PC-3 (cell line): ENCODE measurements around the gene OR52W1. TPM values are rescaled to one million over a fixed set of nuclear protein-coding genes. Genes with fewer than 3 reads are reported as not detected.

ENCODE experiments used
- ATAC-seq: fragments of 200-7000 bp; cut with Tn5 transposase; 2 replicates; pipeline ENCODE4 v1.9.1; 2020; ENCODE audit warnings: mild to moderate bottlenecking, moderate library complexity
- Bru-seq: library from RNA; stranded (reverse); fragments of 400-500 nt; gene quantifications from one replicate; lab custom pipeline; 2021; lab: Mats Ljungman, UMichigan
- BruChase-seq, 2 experiments: library from RNA; stranded (reverse); fragments of 400-500 nt; gene quantifications; one replicate each; lab custom pipeline; 2021; lab: Mats Ljungman, UMichigan
- BruUV-seq: library from RNA; stranded (reverse); fragments of 400-500 nt; replicated peaks from 2 replicates; lab custom pipeline; 2021; lab: Mats Ljungman, UMichigan
- CTCF ChIA-PET: fragments of 300-600 bp; sonication (Branson Sonifier 250); formaldehyde crosslinking; loops from one replicate; lab custom pipeline; 2022; ENCODE audit warnings: antibody characterized with exemption; lab: Charles Lee
- POLR2A ChIA-PET: fragments of 300-600 bp; sonication (Branson Sonifier 250); formaldehyde crosslinking; loops from one replicate; lab custom pipeline; 2022; ENCODE audit warnings: antibody characterized with exemption; ENCODE audit not compliant: unreplicated experiment; lab: Charles Lee
- DNase-seq: peaks from one replicate; pipeline ENCODE4 v3.0.0-alpha.2; 2015
- H2AFZ ChIP-seq: fragments of 300-600 bp; sonication (generic); 2 replicates; pipeline ENCODE4 v1.6.0; 2016; ENCODE audit warnings: antibody characterized with exemption, low read length
- H3F3A ChIP-seq: fragments of 300-600 bp; sonication (generic); one replicate; pipeline ENCODE4 v1.6.0; 2017; ENCODE audit warnings: antibody characterized with exemption, low read length, control low read depth, mild to moderate bottlenecking; ENCODE audit not compliant: unreplicated experiment
- H3K27ac ChIP-seq: fragments of 300-600 bp; sonication (generic); 2 replicates; pipeline ENCODE4 v1.5.1; 2016; ENCODE audit warnings: mild to moderate bottlenecking, low read length
- H3K27me3 ChIP-seq: fragments of 300-600 bp; sonication (generic); 2 replicates; pipeline ENCODE4 v1.6.1; 2016; ENCODE audit warnings: low read length, mixed read lengths
- H3K36me3 ChIP-seq: fragments of 300-600 bp; sonication (generic); 2 replicates; pipeline ENCODE4 v1.6.1; 2016; ENCODE audit warnings: low read depth, mixed run types, low read length, mixed read lengths
- H3K4me1 ChIP-seq: fragments of 300-600 bp; sonication (generic); 2 replicates; pipeline ENCODE4 v1.5.1; 2016; ENCODE audit warnings: low read length; ENCODE audit not compliant: insufficient read depth
- H3K4me2 ChIP-seq: fragments of 300-600 bp; sonication (generic); 2 replicates; pipeline ENCODE4 v1.6.0; 2016; ENCODE audit warnings: low read length
- H3K4me3 ChIP-seq: fragments of 300-600 bp; sonication (generic); 2 replicates; pipeline ENCODE4 v1.5.1; 2016; ENCODE audit warnings: mild to moderate bottlenecking, low read length, mixed read lengths
- H3K79me2 ChIP-seq: fragments of 300-600 bp; sonication (generic); 2 replicates; pipeline ENCODE4 v1.6.1; 2017; ENCODE audit warnings: low read length, mixed read lengths
- H3K9ac ChIP-seq: fragments of 300-600 bp; sonication (generic); 2 replicates; pipeline ENCODE4 v1.6.0; 2016; ENCODE audit warnings: mild to moderate bottlenecking, low read length
- H3K9me2 ChIP-seq: fragments of 300-600 bp; sonication (generic); replicated peaks from 2 replicates; pipeline ENCODE4 v1.6.1; 2016; ENCODE audit warnings: mixed run types, low read length, mixed read lengths
- H3K9me3 ChIP-seq: fragments of 300-600 bp; sonication (generic); 2 replicates; pipeline ENCODE4 v1.6.1; 2016; ENCODE audit warnings: low read length, mixed read lengths
- H4K20me1 ChIP-seq: fragments of 300-600 bp; sonication (generic); 2 replicates; pipeline ENCODE4 v1.6.1; 2016; ENCODE audit warnings: low read length, mixed read lengths
- EZH2 ChIP-seq: fragments of 300-600 bp; sonication (generic); IDR thresholded peaks from one replicate; pipeline ENCODE4 v1.6.1; 2017; ENCODE audit warnings: antibody characterized with exemption, mild to moderate bottlenecking, low read length; ENCODE audit not compliant: unreplicated experiment
- EZH2phosphoT487 ChIP-seq: fragments of 300-600 bp; sonication (generic); IDR thresholded peaks from 2 replicates; pipeline ENCODE4 v1.6.1; 2018; ENCODE audit warnings: mild to moderate bottlenecking, antibody characterized with exemption, low read length, borderline replicate concordance
- intact Hi-C: fragments of 100-400 bp; cut with micrococcal nuclease; formaldehyde crosslinking; loops from 2 replicates; pipeline ENCODE4 v1.9.0; 2023
- long read RNA-seq: library from polyadenylated mRNA; unstranded; transcript quantifications from one replicate; pipeline ENCODE4 v2.0.0, GENCODE V29; 2021; ENCODE audit not compliant: unreplicated experiment
- total RNA-seq: library from RNA; depleted of rRNA; stranded (reverse); fragments of >200 nt; gene quantifications from 2 replicates; pipeline ENCODE4 v1.2.3, GENCODE V29; 2014; rRNA removed
- TF ChIP-seq, protein P1 (sequence below): fragments of 300-600 bp; sonication (generic); conservative IDR thresholded peaks from 2 replicates; pipeline ENCODE4 v1.5.1; 2017; ENCODE audit warnings: antibody characterized with exemption, low read depth, mild to moderate bottlenecking, low read length

The OR52W1 gene, protein sequence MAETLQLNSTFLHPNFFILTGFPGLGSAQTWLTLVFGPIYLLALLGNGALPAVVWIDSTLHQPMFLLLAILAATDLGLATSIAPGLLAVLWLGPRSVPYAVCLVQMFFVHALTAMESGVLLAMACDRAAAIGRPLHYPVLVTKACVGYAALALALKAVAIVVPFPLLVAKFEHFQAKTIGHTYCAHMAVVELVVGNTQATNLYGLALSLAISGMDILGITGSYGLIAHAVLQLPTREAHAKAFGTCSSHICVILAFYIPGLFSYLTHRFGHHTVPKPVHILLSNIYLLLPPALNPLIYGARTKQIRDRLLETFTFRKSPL
- total RNA-seq: not detected in 2 replicates
- not detected for Bru-seq, nascent RNA
- BruChase-seq, experiment 1, labeled RNA remaining after a 6-hour chase: not detected
- not detected for BruChase-seq, experiment 2, labeled RNA remaining after a 2-hour chase
- long read RNA-seq: 0 reads

DNA sequence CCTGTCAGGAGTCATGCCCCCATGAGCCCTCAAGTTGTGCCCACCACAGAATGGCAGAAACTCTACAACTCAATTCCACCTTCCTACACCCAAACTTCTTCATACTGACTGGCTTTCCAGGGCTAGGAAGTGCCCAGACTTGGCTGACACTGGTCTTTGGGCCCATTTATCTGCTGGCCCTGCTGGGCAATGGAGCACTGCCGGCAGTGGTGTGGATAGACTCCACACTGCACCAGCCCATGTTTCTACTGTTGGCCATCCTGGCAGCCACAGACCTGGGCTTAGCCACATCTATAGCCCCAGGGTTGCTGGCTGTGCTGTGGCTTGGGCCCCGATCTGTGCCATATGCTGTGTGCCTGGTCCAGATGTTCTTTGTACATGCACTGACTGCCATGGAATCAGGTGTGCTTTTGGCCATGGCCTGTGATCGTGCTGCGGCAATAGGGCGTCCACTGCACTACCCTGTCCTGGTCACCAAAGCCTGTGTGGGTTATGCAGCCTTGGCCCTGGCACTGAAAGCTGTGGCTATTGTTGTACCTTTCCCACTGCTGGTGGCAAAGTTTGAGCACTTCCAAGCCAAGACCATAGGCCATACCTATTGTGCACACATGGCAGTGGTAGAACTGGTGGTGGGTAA lies at the start of gene OR52W1:
Gene OR52W1, plus strand, starts transcription at position 51 of the 637 bp plus-strand sequence. Its CDS starts 0 bp downstream, at position 51.
- POLR2A ChIA-PET: no interaction called here
- intact Hi-C loops: no loop called here

DNA sequence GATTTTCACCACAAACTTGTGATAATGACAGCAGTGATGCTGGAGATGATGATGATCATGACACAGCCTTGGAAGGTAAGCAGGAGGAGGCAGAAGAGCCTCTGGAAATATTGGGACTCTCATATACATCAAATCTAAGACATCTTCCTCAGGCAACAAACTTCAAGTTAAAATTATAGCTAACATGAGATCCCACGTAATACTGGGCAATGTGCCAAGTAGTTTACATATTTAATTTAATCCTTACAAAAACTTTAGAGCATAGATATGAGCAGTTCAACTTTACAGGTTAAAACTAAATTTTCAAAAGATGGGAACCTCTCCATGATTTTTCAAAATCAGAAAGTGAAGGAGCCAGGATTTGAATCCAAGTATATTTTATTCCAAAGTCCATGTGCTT lies 47.9 kb upstream of the OR52W1 start:
- H3K9me2 ChIP-seq: no peaks in the 10 kb centered on the region
- no peaks in the 10 kb centered on the region for H3K36me3 ChIP-seq
- H3K4me1 ChIP-seq: no peaks in the 10 kb centered on the region
- no peaks in the 10 kb centered on the region for H3K9me3 ChIP-seq
- H3K79me2 ChIP-seq: no peaks in the 10 kb centered on the region
- TF ChIP-seq, protein P1, sequence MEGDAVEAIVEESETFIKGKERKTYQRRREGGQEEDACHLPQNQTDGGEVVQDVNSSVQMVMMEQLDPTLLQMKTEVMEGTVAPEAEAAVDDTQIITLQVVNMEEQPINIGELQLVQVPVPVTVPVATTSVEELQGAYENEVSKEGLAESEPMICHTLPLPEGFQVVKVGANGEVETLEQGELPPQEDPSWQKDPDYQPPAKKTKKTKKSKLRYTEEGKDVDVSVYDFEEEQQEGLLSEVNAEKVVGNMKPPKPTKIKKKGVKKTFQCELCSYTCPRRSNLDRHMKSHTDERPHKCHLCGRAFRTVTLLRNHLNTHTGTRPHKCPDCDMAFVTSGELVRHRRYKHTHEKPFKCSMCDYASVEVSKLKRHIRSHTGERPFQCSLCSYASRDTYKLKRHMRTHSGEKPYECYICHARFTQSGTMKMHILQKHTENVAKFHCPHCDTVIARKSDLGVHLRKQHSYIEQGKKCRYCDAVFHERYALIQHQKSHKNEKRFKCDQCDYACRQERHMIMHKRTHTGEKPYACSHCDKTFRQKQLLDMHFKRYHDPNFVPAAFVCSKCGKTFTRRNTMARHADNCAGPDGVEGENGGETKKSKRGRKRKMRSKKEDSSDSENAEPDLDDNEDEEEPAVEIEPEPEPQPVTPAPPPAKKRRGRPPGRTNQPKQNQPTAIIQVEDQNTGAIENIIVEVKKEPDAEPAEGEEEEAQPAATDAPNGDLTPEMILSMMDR: no peak
- TF ChIP-seq EZH2 (no peak), EZH2phosphoT487 (no peak)
- no peak overlapping the region for H3K27ac ChIP-seq
- ATAC-seq (no peak), DNase-seq (no peak)
- no peak overlapping the region for H3K4me3 ChIP-seq
- H3K27me3 ChIP-seq: no peaks in the 10 kb centered on the region
- no peak overlapping the region for H3K4me2 ChIP-seq
- H3K9ac ChIP-seq: no peak overlapping the region
- BruUV-seq: no TSS peak
- ChIA-PET POLR2A (no interaction called here), CTCF (no interaction called here)
- H4K20me1 ChIP-seq: no peaks in the 10 kb centered on the region
- H3F3A ChIP-seq: no peaks in the 10 kb centered on the region
- no peak overlapping the region for H2AFZ ChIP-seq
- intact Hi-C loops: no loop called here

More for the DNA sequence above, at the start of gene OR52W1:
- Histone ChIP-seq H3K4me1 (no peaks in the 10 kb centered on the region), H3K36me3 (no peaks in the 10 kb centered on the region; the same call in 1 of the 2 replicates), H3F3A (no peaks in the 10 kb centered on the region), H3K4me2 (no peak within 1 kb of the TSS), H3K27me3 (no peaks in the 10 kb centered on the region), H3K79me2 (no peaks in the 10 kb centered on the region), H3K9me3 (no peaks in the 10 kb centered on the region), H4K20me1 (no peaks in the 10 kb centered on the region), H3K9me2 (no peaks in the 10 kb centered on the region), H2AFZ (no peak within 1 kb of the TSS), H3K27ac (no peak within 1 kb of the TSS), H3K4me3 (no peak within 1 kb of the TSS), H3K9ac (no peak within 1 kb of the TSS)
- ATAC-seq: no peak
- DNase-seq: no peak
- CTCF ChIA-PET: no interaction called here
- no TSS peak for BruUV-seq
- TF ChIP-seq EZH2 (no peak), EZH2phosphoT487 (no peak)
- TF ChIP-seq, protein P1: no peak
